Activated T-cell treated with anti-CD3 and anti-CD28 coated beads for 4 hours (primary cell): ENCODE data around the gene SLC16A2.

ENCODE experiments used
- DNase-seq: peaks from one replicate; pipeline ENCODE4 v3.0.0-alpha.2; 2020

SLC16A2 gene

DNA sequence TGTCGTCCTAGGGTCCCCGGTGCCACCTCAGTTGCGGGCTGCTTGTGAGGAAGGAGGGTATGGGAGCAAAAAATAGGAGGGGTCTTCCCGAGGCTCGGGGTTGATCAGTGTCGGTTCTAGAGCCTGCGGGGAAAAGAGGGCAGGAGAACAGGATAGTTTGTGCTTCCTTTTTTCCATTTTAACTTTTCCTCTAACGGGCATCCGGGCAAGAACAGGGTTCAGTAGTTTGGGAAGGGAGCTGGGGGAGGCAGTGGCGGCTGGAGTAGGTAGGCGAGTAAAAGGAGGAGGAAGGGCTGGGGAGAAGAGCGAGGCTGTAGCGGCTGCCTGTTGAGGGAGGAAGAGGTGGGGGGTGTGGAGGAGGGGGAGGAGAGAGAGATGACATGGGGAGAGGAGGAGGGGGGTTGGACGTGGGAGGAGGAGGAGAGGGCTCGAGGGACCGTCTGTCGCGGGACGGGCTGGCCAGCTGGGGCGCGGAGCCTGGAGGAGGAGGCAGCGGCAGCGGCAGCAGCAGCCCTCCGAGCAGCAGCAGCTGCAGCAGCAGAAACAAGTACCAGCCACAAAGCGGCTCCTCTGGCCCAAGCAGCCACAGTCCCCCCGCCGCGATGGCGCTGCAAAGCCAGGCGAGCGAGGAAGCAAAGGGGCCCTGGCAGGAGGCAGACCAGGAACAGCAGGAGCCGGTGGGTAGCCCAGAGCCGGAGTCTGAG is at the start of gene SLC16A2:
Gene SLC16A2, plus strand, starts transcription at position 458 of the 704 bp plus-strand sequence. Its CDS starts 145 bp downstream, at position 603.
- DNase-seq, result no peak

DNA sequence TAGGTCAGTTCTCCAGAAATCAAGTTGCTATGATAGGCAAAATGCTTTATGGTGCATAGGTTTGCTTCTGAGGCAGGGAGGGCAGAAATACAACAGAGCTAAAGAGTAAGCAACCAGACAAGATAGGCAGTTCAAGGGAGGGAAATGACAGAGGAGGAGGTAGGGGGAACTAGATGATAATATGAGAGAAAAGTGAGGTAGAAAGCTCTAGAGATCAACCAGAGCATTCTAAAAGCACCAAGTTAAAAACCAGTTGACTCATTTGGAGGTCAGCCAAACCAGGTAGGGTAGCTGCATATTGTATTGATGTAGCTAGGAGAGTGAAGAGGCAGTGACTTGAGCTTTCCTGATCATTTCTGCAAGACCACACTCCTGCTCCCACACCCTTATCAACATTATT is 49.0 kb upstream of the SLC16A2 start:
- no peak for DNase-seq

DNA sequence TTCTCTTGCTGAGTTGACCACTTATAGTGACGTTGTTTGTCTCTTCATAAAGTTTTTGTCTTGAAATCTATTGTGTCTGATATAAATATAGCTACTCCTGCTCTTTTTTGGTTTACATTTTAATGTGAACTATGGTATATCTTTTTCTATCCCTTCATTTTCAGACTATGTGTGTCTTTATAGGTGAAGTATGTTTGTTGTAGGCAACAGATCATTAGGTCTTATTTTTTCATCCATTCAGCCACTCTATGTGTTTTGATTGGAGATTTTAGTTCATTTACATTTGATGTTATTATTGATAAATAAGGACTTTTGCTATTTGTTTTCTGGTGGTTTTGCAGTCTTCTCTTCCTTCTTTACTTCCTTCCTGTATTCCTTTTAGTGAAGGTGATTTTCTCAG is 44.0 kb upstream of the SLC16A2 start:
- no peak for DNase-seq

DNA sequence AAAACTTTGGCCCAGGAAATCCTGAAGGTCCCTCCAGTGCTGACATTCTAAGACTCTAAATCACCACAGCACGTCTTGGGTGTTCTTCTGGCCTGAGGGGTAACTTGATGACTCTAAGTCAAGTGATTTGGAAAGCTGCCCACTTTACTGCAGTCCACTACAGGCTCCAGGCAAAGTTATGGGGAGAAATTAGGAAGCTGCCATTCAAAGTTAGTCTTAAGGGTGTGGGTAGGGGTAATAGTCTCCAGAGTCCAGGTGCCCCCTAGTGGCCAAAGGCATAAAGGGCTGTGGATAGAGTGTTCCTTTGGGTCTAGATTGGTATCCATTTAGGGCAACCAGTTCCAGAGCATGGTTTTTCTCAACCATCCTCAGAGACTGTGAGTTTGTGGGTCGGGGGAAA is 38.7 kb upstream of the SLC16A2 start:
- DNase-seq, result peak; percentile 28

DNA sequence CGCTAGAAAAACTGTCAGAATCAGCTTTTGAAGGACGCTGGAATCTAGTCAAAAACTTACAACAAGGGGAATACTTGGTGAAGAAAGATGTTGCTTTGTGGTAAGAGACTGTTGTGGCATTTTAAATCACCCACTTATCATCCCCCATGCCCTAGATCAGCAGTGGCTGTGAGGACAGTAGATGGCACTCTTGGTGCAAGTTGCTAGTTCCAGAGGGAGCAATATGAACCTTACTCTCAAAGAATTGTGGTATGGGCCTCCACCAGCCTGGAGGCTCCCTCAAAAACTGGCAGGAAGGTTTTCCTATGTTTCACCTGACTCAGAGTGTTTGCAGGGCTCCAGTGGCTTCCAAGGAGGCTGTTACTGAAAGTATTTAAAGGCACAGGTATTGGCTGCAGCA is 37.7 kb upstream of the SLC16A2 start:
- DNase-seq, result no peak

DNA sequence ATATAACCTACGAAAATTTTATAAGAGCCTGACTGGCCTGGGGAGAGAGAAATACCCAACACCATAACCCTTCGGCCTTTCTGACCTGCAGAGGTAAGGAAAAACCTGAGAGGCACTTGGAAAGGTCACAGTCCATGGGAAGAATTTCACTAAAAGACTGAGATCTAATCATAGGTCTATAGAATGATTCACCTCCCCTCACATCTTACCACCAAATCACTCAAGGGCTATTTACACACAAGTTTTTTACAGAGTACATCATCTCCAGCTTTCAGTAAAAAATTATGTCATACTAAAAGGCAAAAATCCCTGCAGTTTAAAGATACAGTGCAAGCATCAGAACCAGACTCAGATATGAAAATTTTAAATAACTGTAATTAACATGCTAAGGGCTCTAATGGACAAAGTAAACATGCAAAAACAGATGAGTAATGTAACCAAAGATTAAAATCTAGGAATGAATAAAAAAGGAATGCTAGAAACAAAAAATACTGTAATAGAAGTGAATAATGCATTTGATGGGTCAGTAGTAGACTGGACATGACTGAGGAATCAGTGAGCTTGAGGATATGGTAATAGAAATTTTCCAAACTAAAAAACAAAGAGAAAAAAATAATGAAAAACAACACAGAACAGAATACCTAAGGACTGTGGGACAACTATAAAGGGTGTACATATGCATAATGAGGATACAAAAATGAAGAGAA is 32.1 kb upstream of the SLC16A2 start:
- DNase-seq, result no peak

DNA sequence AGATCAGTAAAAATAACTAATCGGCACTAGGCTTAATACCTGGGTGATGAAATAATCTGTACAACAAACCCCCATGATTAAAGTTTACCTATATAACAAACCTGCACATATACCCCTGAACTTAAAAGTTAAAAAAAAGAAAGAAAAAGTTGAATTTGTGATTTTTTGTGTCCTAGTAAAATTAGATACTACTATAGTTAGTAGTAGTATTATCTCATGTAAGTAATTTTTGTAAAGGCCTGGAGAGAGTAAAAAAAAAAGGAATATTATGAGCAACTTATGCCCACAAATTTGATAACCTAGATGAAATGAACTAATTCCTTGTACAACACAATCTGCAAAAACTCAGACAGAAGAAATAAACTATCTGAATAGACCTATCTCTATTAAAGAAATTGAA is 25.7 kb upstream of the SLC16A2 start:
- DNase-seq, result no peak

DNA sequence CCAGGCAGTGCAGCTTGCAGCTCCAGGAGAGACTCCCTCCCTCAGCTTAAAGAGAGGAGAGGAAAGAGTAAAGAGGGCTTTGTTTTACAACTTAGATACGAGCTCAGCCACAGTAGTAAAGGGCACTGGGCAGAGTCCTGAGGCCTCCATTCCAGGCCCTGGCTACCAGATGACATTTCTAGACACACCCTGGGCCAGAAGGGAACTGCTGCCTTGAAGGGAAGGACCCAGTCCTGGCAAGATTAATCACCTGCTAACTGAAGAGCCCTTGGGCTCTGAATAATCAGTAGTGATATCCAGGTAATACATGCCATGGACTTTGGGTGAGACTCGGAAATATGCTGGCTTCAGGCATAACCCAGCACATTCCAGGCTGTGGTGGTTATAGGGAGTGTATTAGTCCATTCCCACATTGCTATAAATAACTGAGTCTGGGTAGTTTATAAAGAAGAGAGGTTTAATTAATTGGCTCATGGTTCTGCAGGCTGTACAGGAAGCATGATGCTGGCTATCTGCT is 15.3 kb upstream of the SLC16A2 start:
- DNase-seq, result no peak

DNA sequence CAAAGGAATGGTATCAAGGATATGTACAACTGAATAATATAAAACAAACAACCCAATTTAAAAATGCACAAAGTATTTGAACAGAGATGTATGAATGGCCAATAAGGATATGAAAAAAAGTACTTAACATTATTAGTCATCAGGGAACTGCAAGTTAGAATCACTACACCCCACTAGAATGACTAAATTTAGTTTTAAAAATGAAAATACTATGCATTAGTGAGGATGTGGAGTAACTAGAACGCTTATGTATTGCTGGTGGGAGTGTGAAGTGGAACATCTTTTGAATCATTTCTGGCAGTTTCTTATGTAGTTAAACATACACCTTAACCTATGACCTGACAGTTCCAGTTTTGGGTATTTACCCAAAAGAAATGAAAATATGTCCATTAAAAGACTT is 13.0 kb upstream of the SLC16A2 start:
- no peak for DNase-seq

DNA sequence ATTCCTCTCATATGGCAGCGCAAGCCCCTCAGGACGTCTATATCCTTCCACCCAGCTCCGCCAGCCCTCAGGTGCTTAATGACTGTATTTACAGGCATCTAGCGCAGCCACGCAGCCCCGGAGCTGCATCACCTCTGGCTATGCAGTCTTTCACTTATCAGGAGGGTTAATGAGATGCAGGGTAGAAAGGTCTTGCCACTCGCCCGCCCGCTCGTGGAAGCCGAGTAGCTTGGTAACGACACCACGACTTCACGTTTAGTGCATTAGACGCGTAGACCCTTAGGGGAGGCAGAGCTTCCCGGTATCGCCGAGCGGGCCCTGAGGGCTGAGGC is 1.5 kb upstream of the SLC16A2 start:
- no peak for DNase-seq

DNA sequence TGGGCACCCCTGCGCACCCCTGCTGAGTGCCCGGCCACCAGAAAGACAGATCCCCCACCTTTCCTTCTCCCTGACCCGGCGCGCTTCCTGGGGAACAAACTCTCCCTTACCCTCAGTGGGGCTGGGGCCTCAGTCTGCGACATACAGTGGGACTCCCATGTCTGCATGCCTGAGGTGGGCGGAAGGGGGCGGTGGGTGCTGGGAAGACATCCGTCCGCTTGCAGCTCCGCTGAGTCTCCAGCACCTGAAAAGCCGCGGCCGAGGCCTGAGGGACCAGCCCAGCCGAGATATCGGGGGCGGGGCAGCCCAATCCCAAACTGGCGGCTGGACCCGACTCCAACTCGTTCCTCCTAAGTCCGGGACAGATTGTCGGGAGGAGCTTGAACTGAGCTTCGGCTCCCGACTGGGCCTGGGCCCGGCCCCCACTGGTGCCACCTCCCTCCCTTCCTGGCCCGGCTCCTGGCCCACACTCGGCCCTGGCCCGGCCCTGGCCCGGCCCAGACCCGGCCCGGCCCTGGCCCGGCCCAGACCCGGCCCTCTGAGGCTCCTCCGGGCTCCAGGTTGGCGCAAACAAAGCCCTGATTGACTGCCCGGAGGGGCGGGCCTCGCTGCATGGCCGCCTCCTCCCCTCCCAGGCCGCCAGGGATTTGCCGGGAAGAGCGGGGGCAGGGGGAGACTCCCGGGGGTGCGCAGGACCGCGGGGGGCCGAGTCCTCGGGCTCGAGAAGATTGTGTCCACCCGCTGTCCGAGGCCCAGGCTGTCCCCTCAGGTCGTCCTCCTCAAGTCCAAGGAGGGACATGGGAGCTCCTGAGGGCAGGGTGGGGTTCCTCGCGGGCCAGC is 877 bp upstream of the SLC16A2 start:
- no peak for DNase-seq

DNA sequence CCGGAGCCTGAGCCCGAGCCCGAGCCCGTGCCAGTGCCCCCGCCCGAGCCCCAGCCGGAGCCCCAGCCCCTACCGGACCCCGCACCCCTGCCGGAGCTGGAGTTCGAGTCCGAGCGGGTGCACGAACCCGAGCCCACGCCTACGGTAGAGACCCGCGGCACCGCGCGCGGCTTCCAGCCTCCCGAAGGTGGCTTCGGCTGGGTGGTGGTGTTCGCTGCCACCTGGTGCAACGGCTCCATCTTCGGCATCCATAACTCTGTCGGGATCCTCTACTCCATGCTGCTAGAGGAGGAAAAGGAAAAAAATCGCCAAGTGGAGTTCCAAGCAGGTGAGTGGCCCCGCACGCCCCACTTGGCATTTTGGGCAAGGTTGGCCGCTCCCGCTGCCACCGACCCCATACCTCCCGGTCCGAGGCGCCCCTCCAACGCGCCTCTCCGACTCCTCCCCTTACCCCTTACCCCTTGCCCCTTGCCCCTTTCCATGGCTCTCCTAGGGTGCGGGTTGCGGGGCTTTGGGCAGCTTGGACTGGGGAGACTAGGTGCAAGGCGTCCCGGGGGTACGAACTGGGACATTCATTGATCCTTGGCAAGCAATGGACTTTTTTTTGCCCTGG is 553 bp downstream of the SLC16A2 start:
- DNase-seq, result no peak

DNA sequence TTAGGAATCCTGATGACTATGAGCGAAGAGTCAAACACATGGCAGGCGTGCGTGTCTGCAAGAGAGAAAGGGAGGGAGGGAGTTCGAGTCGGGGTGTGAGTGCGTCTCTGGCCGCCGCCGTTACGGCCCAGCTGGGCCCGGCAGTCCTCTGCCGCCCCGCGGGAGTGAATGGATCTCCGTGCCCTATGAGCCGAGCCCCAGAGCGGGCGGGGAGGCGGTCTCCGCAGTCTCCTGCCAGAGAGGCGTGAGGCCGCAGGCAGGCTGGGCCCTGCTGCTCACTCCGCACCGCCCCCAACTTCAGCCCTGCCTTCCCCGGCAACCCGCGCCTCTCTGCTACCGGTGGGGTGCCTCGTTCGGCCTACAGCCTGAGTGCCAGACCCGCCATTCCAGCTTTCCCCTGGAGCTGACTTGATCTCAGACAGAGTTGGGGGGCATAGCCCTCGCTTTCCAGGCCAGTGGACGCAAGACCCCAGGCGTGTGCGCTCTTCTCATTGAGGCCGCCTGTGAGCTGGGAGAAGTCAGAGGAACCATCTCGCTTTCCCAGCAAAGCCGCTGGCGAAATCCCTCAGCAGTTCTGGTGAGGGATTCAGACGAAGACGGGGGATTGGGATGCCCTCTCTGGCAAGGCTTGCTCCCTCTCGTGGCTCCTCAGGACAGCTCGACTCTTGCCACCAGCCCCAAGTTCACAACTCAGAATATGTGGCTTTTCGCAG is 1.4 kb downstream of the SLC16A2 start:
- DNase-seq, result no peak

DNA sequence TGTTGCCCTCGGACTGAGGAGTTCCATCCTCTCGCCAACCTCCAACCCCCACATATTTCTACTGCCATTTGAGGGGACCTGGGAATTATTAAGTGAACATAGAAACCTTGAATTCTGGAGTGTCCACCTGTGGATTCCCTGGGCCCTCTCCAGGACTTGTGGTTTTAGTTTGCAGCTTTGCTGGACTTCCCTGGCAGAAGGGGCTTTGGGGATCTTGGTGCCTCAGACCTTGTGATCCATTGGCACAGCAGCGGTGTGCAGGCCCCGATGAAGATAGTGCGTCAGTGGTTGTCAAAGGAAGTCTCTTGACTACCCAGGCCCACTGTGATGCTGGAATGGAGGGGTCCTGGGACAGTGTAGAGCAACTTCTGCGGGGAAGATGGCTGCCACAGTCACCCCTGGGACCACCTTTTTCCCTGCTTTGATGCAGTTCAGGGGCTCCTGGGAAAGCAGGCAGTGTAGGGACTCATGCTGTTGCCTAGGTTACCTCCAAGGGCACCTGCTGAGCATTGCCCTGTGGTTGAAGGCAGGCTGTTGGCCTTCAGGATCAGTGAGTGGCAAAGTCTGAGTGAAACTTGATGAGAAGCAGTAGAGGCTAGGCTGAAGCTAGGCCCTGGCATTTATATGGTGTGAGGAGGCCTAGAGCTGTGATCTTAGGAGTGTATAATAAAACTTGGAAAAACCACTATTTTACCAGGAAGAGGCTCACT is 2.2 kb downstream of the SLC16A2 start:
- DNase-seq, result no peak

DNA sequence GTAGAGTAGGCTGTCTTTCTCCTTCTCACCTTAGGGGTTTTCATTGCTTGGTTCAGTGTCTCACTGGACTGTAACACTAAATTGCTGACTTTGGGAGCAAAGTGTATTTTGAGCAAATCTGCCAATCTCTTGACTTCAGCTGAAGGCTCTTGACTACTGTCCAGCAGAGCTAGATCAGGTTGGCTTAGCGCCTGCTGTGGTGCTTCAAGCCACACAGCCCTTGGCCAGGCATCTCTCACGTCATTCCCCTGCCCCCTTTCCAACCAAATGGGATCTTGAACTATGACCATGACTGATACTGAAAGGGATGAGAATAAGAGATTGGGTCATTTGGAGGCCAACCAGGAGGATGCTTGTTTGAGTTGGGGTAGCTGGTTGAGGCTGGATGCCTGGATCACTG is 4.8 kb downstream of the SLC16A2 start:
- DNase-seq, result no peak

DNA sequence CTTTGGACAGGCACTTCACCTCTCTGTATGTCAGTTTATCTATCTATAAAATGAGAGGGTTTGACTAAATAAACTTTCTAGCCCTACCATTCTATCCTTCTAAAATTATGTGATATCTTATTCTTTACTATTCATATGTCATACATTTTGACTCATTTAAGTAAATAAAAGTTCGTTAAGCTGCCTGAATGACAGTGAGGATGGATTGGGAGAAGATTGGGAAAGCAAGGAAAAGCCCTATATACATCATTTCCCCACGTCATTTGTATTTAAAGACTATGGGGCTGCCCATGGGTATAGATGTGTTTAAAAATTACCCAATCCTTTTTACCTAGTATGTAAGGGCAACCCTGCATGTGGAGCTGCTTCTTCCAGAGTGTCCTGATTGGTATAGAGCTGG is 5.3 kb downstream of the SLC16A2 start:
- no peak for DNase-seq

DNA sequence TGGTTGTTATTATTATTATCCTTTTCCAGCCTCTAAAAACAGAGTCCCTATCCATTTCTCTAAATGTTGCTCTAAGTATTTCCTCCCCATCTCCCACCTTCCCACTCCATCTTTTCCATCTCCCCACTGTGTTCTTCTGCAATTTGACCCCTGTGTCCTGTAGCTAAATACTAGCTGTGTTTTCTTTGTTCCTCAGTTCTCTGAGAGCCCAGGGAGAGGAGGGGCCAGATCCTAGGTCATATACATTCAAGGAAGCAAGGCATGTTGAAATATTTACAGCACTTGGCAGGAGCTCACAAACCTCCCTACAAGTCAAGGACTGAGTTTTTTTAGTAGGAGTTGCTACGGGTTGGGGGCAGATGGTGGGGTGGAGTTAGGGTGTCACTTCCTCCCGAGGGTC is 10.5 kb downstream of the SLC16A2 start:
- no peak for DNase-seq

DNA sequence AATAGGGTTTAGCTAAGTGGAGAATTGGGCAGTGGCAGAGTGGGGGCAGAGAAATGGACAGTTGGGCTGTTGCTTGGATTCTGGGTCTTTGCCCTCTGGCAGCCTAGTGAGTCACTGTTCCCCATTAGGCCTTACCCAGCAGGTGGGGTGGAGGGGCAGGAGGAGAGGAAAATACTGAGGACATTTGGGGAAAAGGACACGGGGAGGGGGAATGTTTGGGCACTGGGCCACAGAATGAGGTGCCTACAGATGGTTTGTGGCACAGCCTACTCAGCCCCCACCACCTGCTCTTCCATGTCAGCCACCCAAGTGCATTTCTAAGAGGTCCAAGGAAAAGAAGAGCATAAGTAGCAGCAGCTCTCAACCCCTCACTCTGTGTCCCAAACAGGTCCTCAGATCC is 13.0 kb downstream of the SLC16A2 start:
- no peak for DNase-seq

DNA sequence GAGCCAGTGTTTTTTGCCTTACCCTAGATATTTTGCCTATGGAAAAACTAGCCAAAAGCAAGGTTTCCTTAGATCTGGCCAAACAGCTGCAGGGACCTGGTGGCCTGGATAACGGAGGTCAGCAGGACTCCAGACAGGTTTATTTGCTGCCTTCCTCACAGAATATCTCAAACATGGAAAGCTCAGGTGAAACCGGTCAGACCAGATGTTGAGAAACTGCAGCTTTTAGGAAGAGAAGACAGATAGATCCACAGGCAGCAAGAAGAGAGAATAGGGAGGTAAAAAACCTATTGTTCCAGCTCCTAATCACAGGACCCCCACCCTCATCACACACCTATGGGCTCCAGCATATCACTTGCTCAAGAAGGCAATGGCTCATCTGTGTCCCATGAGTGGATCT is 16.2 kb downstream of the SLC16A2 start:
- no peak for DNase-seq

DNA sequence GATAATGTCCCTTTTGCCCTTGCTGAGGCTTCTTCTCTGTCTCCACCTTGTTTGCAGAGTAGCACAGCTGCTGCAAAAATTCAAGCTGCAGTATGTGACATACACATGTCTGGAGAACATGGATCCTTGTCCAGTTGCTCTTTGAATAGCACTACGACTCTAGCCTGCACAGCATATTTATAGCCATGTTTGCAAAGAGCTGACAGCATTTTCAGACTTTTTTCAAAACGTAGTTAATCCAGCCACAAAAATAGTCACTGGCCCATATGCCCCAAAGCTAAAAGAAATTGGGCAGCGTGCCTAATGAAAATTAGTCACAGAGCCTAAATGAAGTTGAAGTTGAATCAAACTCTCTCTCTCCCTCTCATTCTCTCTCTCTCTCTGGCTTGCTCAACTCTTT is 17.5 kb downstream of the SLC16A2 start:
- DNase-seq, result no peak

DNA sequence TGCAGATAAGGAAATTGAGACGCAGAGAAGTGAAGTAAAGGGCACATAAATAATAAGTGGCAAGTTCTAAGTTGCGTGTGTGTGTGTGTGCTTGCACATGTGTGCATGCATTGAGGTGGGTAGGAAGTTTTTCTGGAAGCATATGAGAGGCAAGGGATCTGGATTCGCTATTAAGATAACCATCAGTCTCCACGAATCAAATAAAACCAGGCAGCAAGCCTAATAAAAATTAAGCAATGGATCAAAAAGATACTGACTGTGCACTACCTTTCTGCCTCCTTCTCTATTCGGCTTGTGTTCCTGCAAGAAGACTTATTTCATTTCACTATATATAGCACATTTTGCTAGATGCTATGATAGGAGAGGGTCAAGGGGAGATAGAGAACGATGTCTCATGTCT is 23.8 kb downstream of the SLC16A2 start:
- DNase-seq, result no peak

DNA sequence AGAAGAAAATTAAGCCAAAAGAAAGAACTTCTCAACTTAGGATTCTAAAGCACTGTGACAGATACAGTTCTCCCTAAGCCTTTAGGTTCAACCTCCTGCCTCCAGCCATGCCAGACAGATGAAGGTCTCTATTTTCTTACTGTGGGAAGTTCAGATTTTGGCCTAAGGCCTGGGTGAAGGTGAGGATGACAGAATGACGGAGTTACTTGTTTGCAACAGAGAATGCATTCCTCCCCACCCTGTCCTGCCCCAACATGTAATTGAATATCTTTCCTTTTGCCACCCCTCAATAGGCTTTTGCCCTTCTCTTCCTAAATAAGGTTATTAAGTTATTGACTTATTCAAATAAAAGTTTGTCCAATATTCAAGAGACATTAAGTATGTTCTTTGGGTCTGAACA is 25.6 kb downstream of the SLC16A2 start:
- DNase-seq, result no peak
